Esophagus muscularis mucosa (tissue), 4 donors: Measurements from ENCODE around the gene ABCC6. TPM values are rescaled to one million over a fixed set of nuclear protein-coding genes. Genes with fewer than 3 reads are reported as not detected.
"Not testable (repeated sequence)": the region's sequence is repeated elsewhere in the genome, so short reads cannot be mapped to it uniquely, and the experiment has no call there.

Source experiments
- DNase-seq: peaks from one replicate; pipeline ENCODE4 v3.0.0-alpha.2; 2017; ENCODE audit errors: extremely low spot score
- H3K27ac ChIP-seq, 4 donors: fragments of 200-600 bp; sonication (generic); replicated peaks in 1 of 4; 1 replicate in 3 of 4; 2 replicates in 1 of 4; pipeline ENCODE4 v1.5.1; 2016 to 2019; ENCODE audit warnings: mild to moderate bottlenecking in 1 of 4
- H3K27me3 ChIP-seq, 4 donors: fragments of 200-600 bp; sonication (generic); one replicate each; pipeline versions ENCODE4 v1.5.1 to v1.6.0; 2016 to 2019
- H3K36me3 ChIP-seq, 4 donors: fragments of 200-600 bp; sonication (generic); one replicate each; pipeline ENCODE4 v1.5.1; 2016 to 2019
- H3K4me1 ChIP-seq, 4 donors: fragments of 200-600 bp; sonication (generic); one replicate each; pipeline ENCODE4 v1.5.1; 2016 to 2019
- H3K4me3 ChIP-seq, 4 donors: fragments of 200-600 bp; sonication (generic); 1 replicate in 2 of 4; 2 replicates in 2 of 4; pipeline ENCODE4 v1.5.1; 2016 to 2019; ENCODE audit warnings: mild to moderate bottlenecking in 4 of 4, moderate library complexity in 1 of 4
- H3K9me3 ChIP-seq, 4 donors: fragments of 200-600 bp; sonication (generic); 1 replicate in 3 of 4; 2 replicates in 1 of 4; pipeline ENCODE4 v1.5.1; 2016 to 2019
- EP300 ChIP-seq: sonication (generic); formaldehyde crosslinking; IDR thresholded peaks from one replicate; pipeline ENCODE4 v1.6.1; 2017; ENCODE audit warnings: antibody characterized with exemption
- POLR2A ChIP-seq: fragments of 450-650 bp; IDR thresholded peaks from one replicate; pipeline ENCODE4 v1.6.1; 2017; ENCODE audit warnings: antibody characterized with exemption, moderate library complexity, mild to moderate bottlenecking, low read depth
- POLR2AphosphoS5 ChIP-seq, 2 donors: sonication (generic); formaldehyde crosslinking; IDR thresholded peaks; one replicate each; pipeline ENCODE4 v1.6.1; 2017; ENCODE audit warnings: antibody characterized with exemption in 2 of 2
- WGBS: methylation state at CpG from one replicate; pipeline ENCODE4 v1.1.5; 2018; 5-methylcytosine and 5-hydroxymethylcytosine counted together
- intact Hi-C: fragments of 100-400 bp; cut with DNase I; formaldehyde crosslinking; loops from one replicate; pipeline ENCODE4 v1.15.1; 2023
- total RNA-seq, 4 donors: library from RNA; depleted of rRNA; stranded (reverse); fragments of >200 nt; gene quantifications; one replicate each; pipeline versions ENCODE4 v1.1.0 to v1.2.1, GENCODE V29; 2016
- TF ChIP-seq, protein P1 (sequence below), 3 experiments: fragments of 200-600 bp in 2 of 3; fragments of 450-650 bp in 1 of 3; sonication (generic) in 2 of 3; IDR thresholded peaks; one replicate each; pipeline ENCODE4 v1.5.1; 2017 to 2019; ENCODE audit warnings: antibody characterized with exemption in 3 of 3, mild to moderate bottlenecking in 2 of 3, moderate library complexity in 1 of 3

The ABCC6 gene
- total RNA-seq, 4 donors from 2014 or later = 0.17 to 0.83 (median 0.36) TPM

- Histone ChIP-seq H3K27ac (no peak overlapping the region), H3K27me3 (no peaks in the 10 kb centered on the region), H3K4me3 (no peak overlapping the region), H3K36me3 (no peaks in the 10 kb centered on the region), H3K9me3 (no peaks in the 10 kb centered on the region), H3K4me1 (no peaks in the 10 kb centered on the region)
- no peak for TF ChIP-seq POLR2A
- no peak for TF ChIP-seq EP300
- TF ChIP-seq POLR2AphosphoS5 (IDR thresholded peaks at IDR 0.05) = no peak
- TF ChIP-seq, protein P1, sequence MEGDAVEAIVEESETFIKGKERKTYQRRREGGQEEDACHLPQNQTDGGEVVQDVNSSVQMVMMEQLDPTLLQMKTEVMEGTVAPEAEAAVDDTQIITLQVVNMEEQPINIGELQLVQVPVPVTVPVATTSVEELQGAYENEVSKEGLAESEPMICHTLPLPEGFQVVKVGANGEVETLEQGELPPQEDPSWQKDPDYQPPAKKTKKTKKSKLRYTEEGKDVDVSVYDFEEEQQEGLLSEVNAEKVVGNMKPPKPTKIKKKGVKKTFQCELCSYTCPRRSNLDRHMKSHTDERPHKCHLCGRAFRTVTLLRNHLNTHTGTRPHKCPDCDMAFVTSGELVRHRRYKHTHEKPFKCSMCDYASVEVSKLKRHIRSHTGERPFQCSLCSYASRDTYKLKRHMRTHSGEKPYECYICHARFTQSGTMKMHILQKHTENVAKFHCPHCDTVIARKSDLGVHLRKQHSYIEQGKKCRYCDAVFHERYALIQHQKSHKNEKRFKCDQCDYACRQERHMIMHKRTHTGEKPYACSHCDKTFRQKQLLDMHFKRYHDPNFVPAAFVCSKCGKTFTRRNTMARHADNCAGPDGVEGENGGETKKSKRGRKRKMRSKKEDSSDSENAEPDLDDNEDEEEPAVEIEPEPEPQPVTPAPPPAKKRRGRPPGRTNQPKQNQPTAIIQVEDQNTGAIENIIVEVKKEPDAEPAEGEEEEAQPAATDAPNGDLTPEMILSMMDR (IDR thresholded peaks at IDR 0.05) = no peak
- WGBS = 93% methylated on average over 3 of the region's 5 CpGs
- intact Hi-C loops = no loop called here
- DNase-seq = no peak
Observed at GRCh38 chr16:16184594-16184993, 38.7 kb downstream of the ABCC6 start.

DNA sequence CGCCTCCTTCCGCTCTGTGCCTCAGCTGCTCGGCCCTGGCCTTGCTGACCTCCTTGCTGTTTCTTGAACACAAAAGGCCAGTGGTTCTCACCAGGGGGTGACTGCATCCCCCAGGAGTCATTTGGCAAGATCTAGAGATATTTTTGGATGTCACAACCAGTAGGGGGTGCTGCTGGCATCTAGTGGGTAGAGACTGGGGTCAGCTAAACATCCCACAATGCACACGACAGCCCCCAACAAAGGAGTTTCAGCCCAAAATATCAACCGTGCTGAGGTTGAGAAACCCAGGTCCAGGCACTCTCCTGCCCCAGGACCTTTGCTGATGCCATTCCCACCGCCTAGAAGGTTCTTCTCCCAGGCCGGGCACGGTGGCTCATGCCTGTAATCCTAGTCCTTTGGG, 39.7 kb downstream of the ABCC6 start:
- H3K36me3 ChIP-seq = no peaks in the 10 kb centered on the region
- no peak for DNase-seq
- H3K27ac ChIP-seq = no peak overlapping the region
- no peak for TF ChIP-seq POLR2A
- no peak for TF ChIP-seq EP300
- TF ChIP-seq, protein P1 (IDR thresholded peaks at IDR 0.05) = no peak
- no peak for TF ChIP-seq POLR2AphosphoS5 (IDR thresholded peaks at IDR 0.05)
- no peaks in the 10 kb centered on the region for H3K27me3 ChIP-seq
- H3K4me1 ChIP-seq = no peaks in the 10 kb centered on the region
- 80% methylated on average over 8 of the region's 8 CpGs for WGBS
- no peaks in the 10 kb centered on the region for H3K9me3 ChIP-seq
- intact Hi-C loops = no loop called here
- no peak overlapping the region for H3K4me3 ChIP-seq

GRCh38 chr16:16182918-16183317, 40.4 kb downstream of the ABCC6 start:
- Histone ChIP-seq H3K27me3 (no peaks in the 10 kb centered on the region), H3K4me3 (no peak overlapping the region), H3K27ac (no peak overlapping the region), H3K36me3 (no peaks in the 10 kb centered on the region), H3K4me1 (no peaks in the 10 kb centered on the region), H3K9me3 (no peaks in the 10 kb centered on the region)
- WGBS = 90% methylated on average over 6 of the region's 8 CpGs
- intact Hi-C loops = no loop called here
- DNase-seq = no peak
- TF ChIP-seq POLR2A (no peak), EP300 (no peak), POLR2AphosphoS5 (IDR thresholded peaks at IDR 0.05) (no peak)
- TF ChIP-seq, protein P1 (IDR thresholded peaks at IDR 0.05) = no peak

GRCh38 chr16:16181748-16182147, 41.5 kb downstream of the ABCC6 start:
- H3K4me3 ChIP-seq, H3K27me3 ChIP-seq, H3K36me3 ChIP-seq, intact Hi-C loops, H3K4me1 ChIP-seq, H3K9me3 ChIP-seq, H3K27ac ChIP-seq, DNase-seq: not testable (repeated sequence)
- WGBS = 78% methylated on average over 3 of the region's 3 CpGs

- peaks cover 0 to 5% (median 0%) of the 10 kb centered on the region in 4 donors for H3K9me3 ChIP-seq
- H3K27me3 ChIP-seq = no peaks in the 10 kb centered on the region
- H3K4me3 ChIP-seq = no peak overlapping the region
- WGBS = 83% methylated on average over 6 of the region's 7 CpGs
- no peak overlapping the region for H3K27ac ChIP-seq
- no peak for DNase-seq
- TF ChIP-seq, protein P1 (IDR thresholded peaks at IDR 0.05) = no peak
- no peak for TF ChIP-seq EP300
- no peak for TF ChIP-seq POLR2A
- TF ChIP-seq POLR2AphosphoS5 (IDR thresholded peaks at IDR 0.05) = no peak
- H3K36me3 ChIP-seq = no peaks in the 10 kb centered on the region
- intact Hi-C loops = no loop called here
- peaks cover 0 to 3% (median 0%) of the 10 kb centered on the region in 4 donors for H3K4me1 ChIP-seq
Observed at GRCh38 chr16:16178455-16179162, 44.7 kb downstream of the ABCC6 start.
